Activated CD8-positive, alpha-beta T cell treated with anti-CD3 and anti-CD28 coated beads, Interleukin-2, amount 10 ng/mL, durations not matched to agents 7 days and 5 days (primary cell): ENCODE results near the gene MYO5C. TPM values are rescaled to one million over a fixed set of nuclear protein-coding genes. Genes with fewer than 3 reads are reported as not detected.
"Not testable (repeated sequence)": the region's sequence is repeated elsewhere in the genome, so short reads cannot be mapped to it uniquely, and the experiment has no call there.

ENCODE experiments used
- ATAC-seq: fragments of 150-1000 bp; cut with Tn5 transposase; one replicate; pipeline ENCODE4 v1.10.0; 2021; ENCODE audit warnings: moderate library complexity
- CTCF ChIA-PET: fragments of 350-600 bp; sonication (Branson Sonifier 250); formaldehyde crosslinking; loops from one replicate; lab custom pipeline; 2021; ENCODE audit warnings: antibody characterized with exemption; lab: Charles Lee
- POLR2A ChIA-PET: fragments of 350-600 bp; sonication (Branson Sonifier 250); formaldehyde crosslinking; loops from one replicate; lab custom pipeline; 2021; ENCODE audit warnings: antibody characterized with exemption; lab: Charles Lee
- DNase-seq: peaks from one replicate; pipeline ENCODE4 v3.0.0-alpha.2; 2020
- H3K27ac Mint-ChIP-seq: one replicate; pipeline ENCODE4 v1.8.0; 2021; ENCODE audit warnings: mild to moderate bottlenecking, mixed read lengths
- H3K27me3 Mint-ChIP-seq: one replicate; pipeline ENCODE4 v1.8.0; 2021; ENCODE audit warnings: low read depth, mixed read lengths
- H3K36me3 Mint-ChIP-seq: one replicate; pipeline ENCODE4 v1.8.0; 2021; ENCODE audit warnings: low read depth, mixed read lengths
- H3K4me1 Mint-ChIP-seq: one replicate; pipeline ENCODE4 v1.8.0; 2021; ENCODE audit warnings: low read depth, mixed read lengths
- H3K4me3 Mint-ChIP-seq: one replicate; pipeline ENCODE4 v1.8.0; 2021; ENCODE audit warnings: mild to moderate bottlenecking, mixed read lengths
- H3K9me3 Mint-ChIP-seq: one replicate; pipeline ENCODE4 v1.8.0; 2022; ENCODE audit warnings: mixed read lengths; ENCODE audit not compliant: insufficient read depth
- total RNA-seq, 2 experiments: library from RNA; stranded (reverse); gene quantifications; one replicate each; pipeline ENCODE4 v1.2.3, GENCODE V29; 2021

The MYO5C gene
- total RNA-seq, 2 experiments from 2014 or later, result 2.5 to 3.2 TPM

GRCh38 chr15:52241489-52241888 lies 54.1 kb downstream of the MYO5C start:
- no peaks in the 10 kb centered on the region for H3K9me3 Mint-ChIP-seq
- peak overlapping the region; percentile 94 for H3K27ac Mint-ChIP-seq
- H3K27me3 Mint-ChIP-seq, result no peaks in the 10 kb centered on the region
- ChIA-PET POLR2A (no interaction called here), CTCF (interaction anchor here (1.5 to 8.8 kb wide), 4 partner anchors 13 to 24 kb away, joined by 4 to 72 read pairs (median 6); no protein-coding TSS in a partner anchor)
- H3K36me3 Mint-ChIP-seq, result peaks cover 5% of the 10 kb centered on the region
- peak overlapping the region; percentile 35 for H3K4me3 Mint-ChIP-seq
- peaks cover 19% of the 10 kb centered on the region for H3K4me1 Mint-ChIP-seq
- DNase-seq, result peak; percentile 53
- peak; percentile 83 for ATAC-seq

- no peak for DNase-seq
- no peak for ATAC-seq
- Mint-ChIP-seq H3K9me3 (no peaks in the 10 kb centered on the region), H3K4me1 (peaks cover 28% of the 10 kb centered on the region), H3K27me3 (no peaks in the 10 kb centered on the region), H3K36me3 (peaks cover 5% of the 10 kb centered on the region), H3K27ac (no peak overlapping the region), H3K4me3 (no peak overlapping the region)
- ChIA-PET POLR2A (no interaction called here), CTCF (interaction anchor here (1.6 to 8.8 kb wide), 2 partner anchors 14 kb away, joined by 7 to 72 read pairs; no protein-coding TSS in a partner anchor)
These were observed 55.4 kb downstream of the MYO5C start for GRCh38 chr15:52240166-52240565.

- ATAC-seq, H3K27ac Mint-ChIP-seq, DNase-seq, H3K4me3 Mint-ChIP-seq, H3K36me3 Mint-ChIP-seq, H3K9me3 Mint-ChIP-seq, H3K27me3 Mint-ChIP-seq: not testable (repeated sequence)
- peaks cover 37% of the 10 kb centered on the region for H3K4me1 Mint-ChIP-seq
- ChIA-PET CTCF (interaction anchor here (1.2 to 8.8 kb wide), 2 partner anchors 13 to 18 kb away, joined by 3 to 72 read pairs; no protein-coding TSS in a partner anchor), POLR2A (interaction anchor here (0.7 kb wide), 1 partner anchor 19 kb away, joined by 3 read pairs; no protein-coding TSS in a partner anchor)
These were observed 56.5 kb downstream of the MYO5C start for GRCh38 chr15:52238989-52239525.

- Mint-ChIP-seq H3K9me3 (no peaks in the 10 kb centered on the region), H3K4me1 (peaks cover 41% of the 10 kb centered on the region), H3K4me3 (no peak overlapping the region), H3K27me3 (no peaks in the 10 kb centered on the region), H3K27ac (no peak overlapping the region), H3K36me3 (peaks cover 3% of the 10 kb centered on the region)
- ChIA-PET POLR2A (no interaction called here), CTCF (interaction anchor here (0.7 to 8.8 kb wide), 4 partner anchors 12 to 94 kb away, joined by 3 to 72 read pairs (median 3); no protein-coding TSS in a partner anchor)
- no peak for DNase-seq
- no peak for ATAC-seq
These were observed 57.5 kb downstream of the MYO5C start for GRCh38 chr15:52238149-52238548.

- H3K9me3 Mint-ChIP-seq, result no peaks in the 10 kb centered on the region
- DNase-seq (no peak), ATAC-seq (no peak)
- no peak overlapping the region for H3K27ac Mint-ChIP-seq
- H3K36me3 Mint-ChIP-seq, result no peaks in the 10 kb centered on the region
- peaks cover 36% of the 10 kb centered on the region for H3K4me1 Mint-ChIP-seq
- H3K27me3 Mint-ChIP-seq, result no peaks in the 10 kb centered on the region
- no peak overlapping the region for H3K4me3 Mint-ChIP-seq
- POLR2A ChIA-PET, result no interaction called here
- CTCF ChIA-PET, result interaction anchor here (1.2 to 8.8 kb wide), 4 partner anchors 10 to 28 kb away, joined by 3 to 72 read pairs (median 5); no protein-coding TSS in a partner anchor
These were observed 59.6 kb downstream of the MYO5C start for GRCh38 chr15:52236013-52236412.

- peak overlapping the region; percentile 86 for H3K27ac Mint-ChIP-seq
- no peaks in the 10 kb centered on the region for H3K36me3 Mint-ChIP-seq
- CTCF ChIA-PET, result interaction anchor here (0.7 to 8.8 kb wide), 8 partner anchors 9 to 96 kb away, joined by 3 to 72 read pairs (median 4); no protein-coding TSS in a partner anchor
- POLR2A ChIA-PET, result interaction anchor here (0.6 kb wide), 1 partner anchor 197 kb away, joined by 3 read pairs; no protein-coding TSS in a partner anchor
- peak; percentile 39 for ATAC-seq
- H3K27me3 Mint-ChIP-seq, result no peaks in the 10 kb centered on the region
- H3K9me3 Mint-ChIP-seq, result no peaks in the 10 kb centered on the region
- no peak for DNase-seq
- H3K4me3 Mint-ChIP-seq, result no peak overlapping the region
- H3K4me1 Mint-ChIP-seq, result peaks cover 34% of the 10 kb centered on the region
These were observed 60.7 kb downstream of the MYO5C start for GRCh38 chr15:52234596-52235541.

- POLR2A ChIA-PET, result interaction anchor here (0.7 kb wide), 1 partner anchor 29 kb away, joined by 4 read pairs; no protein-coding TSS in a partner anchor
- CTCF ChIA-PET, result interaction anchor here (0.8 kb wide), 1 partner anchor 17 kb away, joined by 3 read pairs; no protein-coding TSS in a partner anchor
- no peak overlapping the region for H3K27ac Mint-ChIP-seq
These were observed 62.2 kb downstream of the MYO5C start for GRCh38 chr15:52233405-52233804.

GRCh38 chr15:52232327-52232726 lies 63.3 kb downstream of the MYO5C start:
- H3K4me3 Mint-ChIP-seq, result no peak overlapping the region
- DNase-seq, result no peak
- H3K36me3 Mint-ChIP-seq, result no peaks in the 10 kb centered on the region
- CTCF ChIA-PET, result interaction anchor here (0.7 to 9.2 kb wide), 6 partner anchors 9 to 29 kb away, joined by 3 to 93 read pairs (median 4); no protein-coding TSS in a partner anchor
- peaks cover 37% of the 10 kb centered on the region for H3K4me1 Mint-ChIP-seq
- POLR2A ChIA-PET, result no interaction called here
- ATAC-seq, result no peak
- no peak overlapping the region for H3K27ac Mint-ChIP-seq
- H3K9me3 Mint-ChIP-seq, result no peaks in the 10 kb centered on the region
- H3K27me3 Mint-ChIP-seq, result no peaks in the 10 kb centered on the region

More at GRCh38 chr15:52233405-52233804, 62.2 kb downstream of the MYO5C start:
- Mint-ChIP-seq H3K4me3 (no peak overlapping the region), H3K4me1 (peaks cover 34% of the 10 kb centered on the region), H3K36me3 (no peaks in the 10 kb centered on the region), H3K27me3 (no peaks in the 10 kb centered on the region), H3K9me3 (no peaks in the 10 kb centered on the region)
- DNase-seq, result no peak
- no peak for ATAC-seq

- Mint-ChIP-seq H3K27me3 (no peaks in the 10 kb centered on the region), H3K9me3 (no peaks in the 10 kb centered on the region), H3K4me1 (peaks cover 27% of the 10 kb centered on the region), H3K36me3 (no peaks in the 10 kb centered on the region), H3K27ac (no peak overlapping the region), H3K4me3 (no peak overlapping the region)
- no peak for DNase-seq
- no peak for ATAC-seq
- CTCF ChIA-PET, result interaction anchor here (0.9 to 9.2 kb wide), 4 partner anchors 9 to 46 kb away, joined by 6 to 93 read pairs (median 51); no protein-coding TSS in a partner anchor
- POLR2A ChIA-PET, result no interaction called here
These were observed 65.5 kb downstream of the MYO5C start for GRCh38 chr15:52230073-52230472.

GRCh38 chr15:52228921-52229320 lies 66.7 kb downstream of the MYO5C start:
- no peaks in the 10 kb centered on the region for H3K36me3 Mint-ChIP-seq
- H3K4me3 Mint-ChIP-seq, result no peak overlapping the region
- POLR2A ChIA-PET, result no interaction called here
- no peak overlapping the region for H3K27ac Mint-ChIP-seq
- H3K4me1 Mint-ChIP-seq, result peaks cover 21% of the 10 kb centered on the region
- DNase-seq (no peak), ATAC-seq (no peak)
- CTCF ChIA-PET, result interaction anchor here (1.3 to 9.2 kb wide), 7 partner anchors 10 to 65 kb away, joined by 4 to 93 read pairs (median 37); no protein-coding TSS in a partner anchor
- no peaks in the 10 kb centered on the region for H3K9me3 Mint-ChIP-seq
- no peaks in the 10 kb centered on the region for H3K27me3 Mint-ChIP-seq

GRCh38 chr15:52227456-52227855 lies 68.1 kb downstream of the MYO5C start:
- ChIA-PET CTCF (interaction anchor here (0.6 to 9.2 kb wide), 37 partner anchors 11 to 508 kb away, joined by 3 to 93 read pairs (median 4); no protein-coding TSS in a partner anchor), POLR2A (interaction anchor here (0.6 to 1.5 kb wide), 3 partner anchors 14 to 452 kb away, joined by 3 to 5 read pairs (median 4); no protein-coding TSS in a partner anchor)
- no peak overlapping the region for H3K27ac Mint-ChIP-seq
- peaks cover 25% of the 10 kb centered on the region for H3K4me1 Mint-ChIP-seq
- H3K36me3 Mint-ChIP-seq, result peaks cover 7% of the 10 kb centered on the region
- H3K4me3 Mint-ChIP-seq, result no peak overlapping the region
- H3K27me3 Mint-ChIP-seq, result no peaks in the 10 kb centered on the region
- DNase-seq, result peak; percentile 86
- no peaks in the 10 kb centered on the region for H3K9me3 Mint-ChIP-seq
- peak; percentile 96 for ATAC-seq
